Loucy (cell line): ENCODE measurements around the gene CCDC127.

Experiments used
- EZH2phosphoT487 ChIP-seq: fragments of 200-600 bp; IDR thresholded peaks from 2 replicates; pipeline ENCODE4 v1.6.1; 2018; ENCODE audit warnings: antibody characterized with exemption, mild to moderate bottlenecking, moderate library complexity, borderline replicate concordance
- TF ChIP-seq, protein P1 (sequence below): fragments of 200-600 bp; sonication (generic); conservative IDR thresholded peaks from 2 replicates; pipeline ENCODE4 v1.5.1; 2014; ENCODE audit warnings: mild to moderate bottlenecking, antibody characterized with exemption, low read length

DNA sequence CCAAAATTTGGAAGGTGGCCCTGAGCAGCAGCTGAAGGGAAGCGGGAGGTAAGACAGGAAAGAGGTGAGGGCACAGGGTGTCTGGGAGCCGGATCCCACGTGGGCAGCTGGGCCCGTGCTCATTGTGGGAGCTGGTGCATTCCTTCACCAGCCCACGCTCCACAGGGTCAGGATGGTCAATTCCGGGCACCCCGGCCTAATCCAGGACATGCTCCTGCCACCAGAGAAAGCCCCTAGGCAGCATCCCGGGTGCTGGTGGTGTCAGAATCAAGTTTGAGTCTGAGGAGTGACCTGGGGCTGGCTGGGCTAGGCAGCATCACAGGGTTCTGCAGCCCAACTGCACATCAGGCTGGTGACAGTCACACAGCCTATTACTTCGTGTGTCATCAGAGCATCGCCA is 46.4 kb upstream of the CCDC127 start:
- TF ChIP-seq, protein P1, sequence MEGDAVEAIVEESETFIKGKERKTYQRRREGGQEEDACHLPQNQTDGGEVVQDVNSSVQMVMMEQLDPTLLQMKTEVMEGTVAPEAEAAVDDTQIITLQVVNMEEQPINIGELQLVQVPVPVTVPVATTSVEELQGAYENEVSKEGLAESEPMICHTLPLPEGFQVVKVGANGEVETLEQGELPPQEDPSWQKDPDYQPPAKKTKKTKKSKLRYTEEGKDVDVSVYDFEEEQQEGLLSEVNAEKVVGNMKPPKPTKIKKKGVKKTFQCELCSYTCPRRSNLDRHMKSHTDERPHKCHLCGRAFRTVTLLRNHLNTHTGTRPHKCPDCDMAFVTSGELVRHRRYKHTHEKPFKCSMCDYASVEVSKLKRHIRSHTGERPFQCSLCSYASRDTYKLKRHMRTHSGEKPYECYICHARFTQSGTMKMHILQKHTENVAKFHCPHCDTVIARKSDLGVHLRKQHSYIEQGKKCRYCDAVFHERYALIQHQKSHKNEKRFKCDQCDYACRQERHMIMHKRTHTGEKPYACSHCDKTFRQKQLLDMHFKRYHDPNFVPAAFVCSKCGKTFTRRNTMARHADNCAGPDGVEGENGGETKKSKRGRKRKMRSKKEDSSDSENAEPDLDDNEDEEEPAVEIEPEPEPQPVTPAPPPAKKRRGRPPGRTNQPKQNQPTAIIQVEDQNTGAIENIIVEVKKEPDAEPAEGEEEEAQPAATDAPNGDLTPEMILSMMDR: no peak
- TF ChIP-seq EZH2phosphoT487: no peak
